ENCODE results near the gene BDP1.
"Not testable (repeated sequence)": the region's sequence is repeated elsewhere in the genome, so short reads cannot be mapped to it uniquely, and the experiment has no call there.

BDP1 gene

GRCh38 chr5:71587766-71588532, 132.5 kb downstream of the BDP1 start:
- Histone ChIP-seq H3K9me3 (ENCODE audit: low read length) (no peaks in the 10 kb centered on the region), H3K4me3 (ENCODE audit: low read length) (peak overlapping the region; percentile 75), H3K4me1 (ENCODE audit: insufficient read depth, low read length) (no peaks in the 10 kb centered on the region), H3K27me3 (ENCODE audit: insufficient read depth, low read length) (no peaks in the 10 kb centered on the region), H3K36me3 (ENCODE audit: insufficient read depth, low read length) (no peaks in the 10 kb centered on the region), H2AFZ (ENCODE audit: low read depth, low read length) (no peak overlapping the region)

DNA sequence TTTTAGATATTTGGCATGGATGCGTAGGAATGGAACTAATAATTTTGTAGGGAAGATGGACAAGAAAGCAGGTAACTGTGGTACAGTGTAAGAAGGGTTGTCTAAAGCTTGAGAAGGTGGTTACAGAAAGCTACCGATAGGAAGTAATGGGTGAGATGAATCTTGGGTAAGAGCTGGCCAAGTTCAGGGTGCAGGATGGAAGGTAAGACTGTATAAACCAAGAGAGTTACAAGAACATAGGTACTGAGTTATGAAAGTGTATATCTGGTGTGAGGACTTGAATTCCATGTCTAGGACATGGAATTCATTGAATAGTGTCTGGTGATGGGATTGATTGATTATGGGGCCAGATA, 133.1 kb downstream of the BDP1 start:
- H3K27me3 ChIP-seq (ENCODE audit: insufficient read depth, low read length) = no peaks in the 10 kb centered on the region
- no peak overlapping the region for H3K4me3 ChIP-seq (ENCODE audit: low read length)
- H2AFZ ChIP-seq (ENCODE audit: low read depth, low read length) = no peak overlapping the region
- H3K4me1 ChIP-seq (ENCODE audit: insufficient read depth, low read length) = no peaks in the 10 kb centered on the region
- no peaks in the 10 kb centered on the region for H3K36me3 ChIP-seq (ENCODE audit: insufficient read depth, low read length)
- H3K9me3 ChIP-seq (ENCODE audit: low read length) = no peaks in the 10 kb centered on the region

GRCh38 chr5:71589903-71590302, 134.5 kb downstream of the BDP1 start:
- H3K4me3 ChIP-seq (ENCODE audit: low read length) = no peak overlapping the region
- H3K4me1 ChIP-seq (ENCODE audit: insufficient read depth, low read length) = no peaks in the 10 kb centered on the region
- H2AFZ ChIP-seq (ENCODE audit: low read depth, low read length) = no peak overlapping the region
- H3K36me3 ChIP-seq (ENCODE audit: insufficient read depth, low read length) = no peaks in the 10 kb centered on the region
- H3K9me3 ChIP-seq (ENCODE audit: low read length) = no peaks in the 10 kb centered on the region
- no peaks in the 10 kb centered on the region for H3K27me3 ChIP-seq (ENCODE audit: insufficient read depth, low read length)

DNA sequence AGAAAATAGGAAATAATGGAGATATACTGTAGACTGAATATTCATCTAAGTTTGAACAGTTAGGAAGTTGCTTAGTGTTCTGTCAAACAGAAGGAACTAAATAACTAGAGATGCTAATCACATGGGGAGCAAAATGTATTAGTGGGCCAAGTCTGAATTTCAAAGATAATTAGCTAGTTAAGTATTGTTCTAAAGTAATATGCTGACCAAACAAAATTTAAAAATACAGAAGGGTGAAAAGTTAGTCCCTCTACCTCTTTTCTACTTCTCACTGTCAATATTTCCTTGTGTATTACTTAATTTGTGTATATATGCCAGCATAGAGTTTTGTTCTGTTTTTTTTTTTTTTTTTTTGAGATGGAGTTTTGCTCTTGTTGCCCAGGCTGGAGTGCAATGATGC, 135.6 kb downstream of the BDP1 start:
- Histone ChIP-seq H3K36me3 (ENCODE audit: insufficient read depth, low read length) (no peaks in the 10 kb centered on the region), H3K4me1 (ENCODE audit: insufficient read depth, low read length) (no peaks in the 10 kb centered on the region), H2AFZ (ENCODE audit: low read depth, low read length) (no peak overlapping the region), H3K27me3 (ENCODE audit: insufficient read depth, low read length) (no peaks in the 10 kb centered on the region), H3K4me3 (ENCODE audit: low read length) (no peak overlapping the region), H3K9me3 (ENCODE audit: low read length) (no peaks in the 10 kb centered on the region)

GRCh38 chr5:71596169-71596568, 140.7 kb downstream of the BDP1 start:
- Histone ChIP-seq H3K4me3 (ENCODE audit: low read length) (no peak overlapping the region), H3K9me3 (ENCODE audit: low read length) (no peaks in the 10 kb centered on the region), H2AFZ (ENCODE audit: low read depth, low read length) (no peak overlapping the region), H3K36me3 (ENCODE audit: insufficient read depth, low read length) (peaks cover 12% of the 10 kb centered on the region), H3K27me3 (ENCODE audit: insufficient read depth, low read length) (no peaks in the 10 kb centered on the region), H3K4me1 (ENCODE audit: insufficient read depth, low read length) (no peaks in the 10 kb centered on the region)

DNA sequence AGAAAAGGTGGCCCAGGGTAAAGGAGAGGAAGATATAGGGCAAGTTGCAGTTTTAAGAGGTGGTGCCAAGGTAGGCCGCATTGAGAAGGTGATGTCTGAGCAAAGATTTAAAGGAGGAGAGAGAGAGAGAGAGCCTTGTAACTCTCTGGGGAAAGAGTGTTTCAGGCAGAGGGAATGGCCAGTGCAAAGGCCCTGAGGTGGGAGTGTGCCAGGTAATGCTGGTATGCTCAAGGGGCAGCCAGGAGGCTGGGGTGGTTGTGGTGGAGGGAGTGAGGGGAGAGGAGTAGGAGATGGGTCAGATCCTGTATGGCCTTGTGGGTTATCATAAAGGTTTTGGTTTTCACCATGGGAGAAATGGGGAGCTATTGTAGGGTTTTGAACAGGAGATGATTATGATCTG, 141.6 kb downstream of the BDP1 start:
- no peak overlapping the region for H3K4me3 ChIP-seq (ENCODE audit: low read length)
- H3K36me3 ChIP-seq (ENCODE audit: insufficient read depth, low read length) = peaks cover 12% of the 10 kb centered on the region
- no peaks in the 10 kb centered on the region for H3K4me1 ChIP-seq (ENCODE audit: insufficient read depth, low read length)
- H3K9me3 ChIP-seq (ENCODE audit: low read length) = no peaks in the 10 kb centered on the region
- no peak overlapping the region for H2AFZ ChIP-seq (ENCODE audit: low read depth, low read length)
- no peaks in the 10 kb centered on the region for H3K27me3 ChIP-seq (ENCODE audit: insufficient read depth, low read length)

- peaks cover 20% of the 10 kb centered on the region for H3K36me3 ChIP-seq (ENCODE audit: insufficient read depth, low read length)
- H2AFZ ChIP-seq (ENCODE audit: low read depth, low read length) = no peak overlapping the region
- no peaks in the 10 kb centered on the region for H3K27me3 ChIP-seq (ENCODE audit: insufficient read depth, low read length)
Measured at GRCh38 chr5:71600783-71601182, 145.3 kb downstream of the BDP1 start.

GRCh38 chr5:71601222-71602026, 146.0 kb downstream of the BDP1 start:
- Histone ChIP-seq H3K9me3 (ENCODE audit: low read length) (no peaks in the 10 kb centered on the region), H3K4me3 (ENCODE audit: low read length) (no peak overlapping the region), H3K4me1 (ENCODE audit: insufficient read depth, low read length) (no peaks in the 10 kb centered on the region), H3K36me3 (ENCODE audit: insufficient read depth, low read length) (peaks cover 20% of the 10 kb centered on the region), H2AFZ (ENCODE audit: low read depth, low read length) (no peak overlapping the region), H3K27me3 (ENCODE audit: insufficient read depth, low read length) (no peaks in the 10 kb centered on the region)

More at GRCh38 chr5:71600783-71601182, 145.3 kb downstream of the BDP1 start:
- H3K4me1 ChIP-seq (ENCODE audit: insufficient read depth, low read length) = no peaks in the 10 kb centered on the region
- H3K4me3 ChIP-seq (ENCODE audit: low read length) = no peak overlapping the region
- H3K9me3 ChIP-seq (ENCODE audit: low read length) = no peaks in the 10 kb centered on the region

DNA sequence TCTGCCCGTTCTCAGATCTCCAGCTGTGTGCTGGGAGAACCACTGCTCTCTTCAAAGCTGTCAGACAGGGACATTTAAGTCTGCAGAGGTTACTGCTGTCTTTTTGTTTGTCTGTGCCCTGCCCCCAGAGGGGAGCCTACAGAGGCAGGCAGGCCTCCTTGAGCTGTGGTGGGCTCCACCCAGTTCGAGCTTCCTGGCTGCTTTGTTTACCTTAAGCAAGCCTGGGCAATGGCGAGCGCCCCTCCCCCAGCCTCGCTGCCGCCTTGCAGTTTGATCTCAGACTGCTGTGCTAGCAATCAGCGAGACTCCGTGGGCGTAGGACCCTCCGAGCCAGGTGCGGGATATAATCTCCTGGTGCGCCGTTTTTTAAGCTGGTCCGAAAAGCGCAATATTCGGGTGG, 154.5 kb downstream of the BDP1 start:
- H3K9me3 ChIP-seq (ENCODE audit: low read length); H2AFZ ChIP-seq (ENCODE audit: low read depth, low read length); H3K36me3 ChIP-seq (ENCODE audit: insufficient read depth, low read length); H3K4me1 ChIP-seq (ENCODE audit: insufficient read depth, low read length); H3K27me3 ChIP-seq (ENCODE audit: insufficient read depth, low read length); H3K4me3 ChIP-seq (ENCODE audit: low read length): not testable (repeated sequence)

GRCh38 chr5:71615809-71616208, 160.4 kb downstream of the BDP1 start:
- Histone ChIP-seq H2AFZ (ENCODE audit: low read depth, low read length) (no peak overlapping the region), H3K4me1 (ENCODE audit: insufficient read depth, low read length) (no peaks in the 10 kb centered on the region), H3K36me3 (ENCODE audit: insufficient read depth, low read length) (peaks cover 3% of the 10 kb centered on the region), H3K27me3 (ENCODE audit: insufficient read depth, low read length) (no peaks in the 10 kb centered on the region), H3K4me3 (ENCODE audit: low read length) (no peak overlapping the region), H3K9me3 (ENCODE audit: low read length) (no peaks in the 10 kb centered on the region)

All from neuron (in vitro differentiated cells).